HG03108 (cell line): ENCODE data around the gene SECTM1.
"Not testable (repeated sequence)": the region's sequence is repeated elsewhere in the genome, so short reads cannot be mapped to it uniquely, and the experiment has no call there.

Source experiments
- ATAC-seq: cut with Tn5 transposase; IDR thresholded peaks from one replicate; pipeline ENCODE4 v1.9.1; 2021; ENCODE audit warnings: moderate library complexity; ENCODE audit not compliant: unreplicated experiment

Gene SECTM1

GRCh38 chr17:82348866-82349265 lies 15.3 kb upstream of the SECTM1 start:
- ATAC-seq, result no peak

- ATAC-seq, result no peak
Observed at GRCh38 chr17:82348434-82348833, 14.9 kb upstream of the SECTM1 start.

- ATAC-seq, result not testable (repeated sequence)
Observed at GRCh38 chr17:82347994-82348393, 14.4 kb upstream of the SECTM1 start.

- no peak for ATAC-seq
Observed at GRCh38 chr17:82346342-82347300, 13.1 kb upstream of the SECTM1 start.

- no peak for ATAC-seq
Observed at GRCh38 chr17:82345151-82345976, 11.8 kb upstream of the SECTM1 start.

- ATAC-seq, result no peak
Observed at GRCh38 chr17:82344175-82344907, 10.8 kb upstream of the SECTM1 start.

- no peak for ATAC-seq
Observed at GRCh38 chr17:82343560-82343959, 10.0 kb upstream of the SECTM1 start.

- no peak for ATAC-seq
Observed at GRCh38 chr17:82342361-82343079, 9.0 kb upstream of the SECTM1 start.

- ATAC-seq, result no peak
Observed at GRCh38 chr17:82339634-82340580, 6.3 kb upstream of the SECTM1 start.

- no peak for ATAC-seq
Observed at GRCh38 chr17:82338858-82339633, 5.5 kb upstream of the SECTM1 start.

- no peak for ATAC-seq
Observed at GRCh38 chr17:82334622-82335394, 1.2 kb upstream of the SECTM1 start.

GRCh38 chr17:82334204-82334621 lies 647 bp upstream of the SECTM1 start:
- ATAC-seq, result no peak

GRCh38 chr17:82332669-82333278 lies 792 bp downstream of the SECTM1 start:
- ATAC-seq, result no peak

- ATAC-seq, result no peak
Observed at GRCh38 chr17:82331345-82331939, 2.1 kb downstream of the SECTM1 start.

- ATAC-seq, result no peak
Observed at GRCh38 chr17:82330322-82331239, 3.0 kb downstream of the SECTM1 start.
